ENCODE data around the gene SEC24A.
"Not testable (repeated sequence)": the region's sequence is repeated elsewhere in the genome, so short reads cannot be mapped to it uniquely, and the experiment has no call there.

SEC24A gene

DNA sequence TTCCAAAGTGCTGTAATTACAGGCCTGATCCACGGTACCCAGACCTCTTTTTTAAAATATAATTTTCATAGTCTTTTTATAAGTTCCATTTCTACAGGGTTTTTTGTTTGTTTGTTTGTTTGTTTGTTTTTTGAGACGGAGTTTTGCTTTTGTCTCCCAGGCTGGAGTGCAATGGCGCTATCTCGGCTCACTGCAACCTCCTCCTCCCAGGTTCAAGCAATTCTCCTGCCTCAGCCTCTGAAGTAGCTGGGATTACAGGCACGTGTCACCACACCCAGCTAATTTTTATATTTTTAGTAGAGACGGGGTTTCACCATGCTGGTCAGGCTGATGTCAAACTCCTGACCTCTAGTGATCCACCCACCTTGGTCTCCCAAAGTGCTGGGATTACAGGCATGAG, 2.1 kb downstream of the SEC24A start:
- not testable (repeated sequence) for H3K9ac ChIP-seq (ENCODE audit: low read depth, low read length); H3K27ac ChIP-seq (ENCODE audit: low read depth, low read length); H3K4me1 ChIP-seq (ENCODE audit: control insufficient read depth, insufficient read depth, low read length); H3K36me3 ChIP-seq (ENCODE audit: control insufficient read depth, insufficient read depth, low read length); H3K9me3 ChIP-seq (ENCODE audit: control insufficient read depth, insufficient read depth, low read length); H3K27me3 ChIP-seq (ENCODE audit: control insufficient read depth, insufficient read depth, low read length)
- peak overlapping the region; percentile 94; the same call in 1 of the 2 replicates for H3K4me3 ChIP-seq (ENCODE audit: low read depth, low read length)

DNA sequence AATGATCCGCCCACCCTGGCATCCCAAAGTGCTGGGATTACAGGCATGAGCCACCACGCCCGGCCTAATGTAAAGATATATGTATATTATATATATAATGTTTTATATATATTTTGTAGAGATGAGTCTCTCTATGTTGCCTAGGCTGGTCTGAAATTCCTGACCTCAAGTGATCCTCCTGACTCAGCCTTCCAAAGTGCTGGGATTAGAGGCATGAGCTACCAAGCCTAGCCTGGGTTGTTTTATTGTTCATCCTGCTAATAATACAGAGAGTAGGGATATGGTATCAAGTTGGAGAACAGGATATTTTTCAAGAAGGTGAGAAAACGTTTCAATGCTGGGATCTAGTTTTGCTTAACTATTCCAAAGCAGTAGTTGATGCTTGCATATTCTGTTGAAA, 2.9 kb downstream of the SEC24A start:
- H3K9ac ChIP-seq (ENCODE audit: low read depth, low read length), result no peak overlapping the region
- no peak overlapping the region for H3K4me3 ChIP-seq (ENCODE audit: low read depth, low read length)
- peaks cover 7% of the 10 kb centered on the region; the same call in 1 of the 2 replicates for H3K4me1 ChIP-seq (ENCODE audit: control insufficient read depth, insufficient read depth, low read length)
- H3K36me3 ChIP-seq (ENCODE audit: control insufficient read depth, insufficient read depth, low read length), result 0 out of 2 replicates have a peak, but pooled peaks cover 3% of the 10 kb centered on the region
- H3K27me3 ChIP-seq (ENCODE audit: control insufficient read depth, insufficient read depth, low read length), result no peaks in the 10 kb centered on the region
- H3K27ac ChIP-seq (ENCODE audit: low read depth, low read length), result no peak overlapping the region
- H3K9me3 ChIP-seq (ENCODE audit: control insufficient read depth, insufficient read depth, low read length), result no peaks in the 10 kb centered on the region

DNA sequence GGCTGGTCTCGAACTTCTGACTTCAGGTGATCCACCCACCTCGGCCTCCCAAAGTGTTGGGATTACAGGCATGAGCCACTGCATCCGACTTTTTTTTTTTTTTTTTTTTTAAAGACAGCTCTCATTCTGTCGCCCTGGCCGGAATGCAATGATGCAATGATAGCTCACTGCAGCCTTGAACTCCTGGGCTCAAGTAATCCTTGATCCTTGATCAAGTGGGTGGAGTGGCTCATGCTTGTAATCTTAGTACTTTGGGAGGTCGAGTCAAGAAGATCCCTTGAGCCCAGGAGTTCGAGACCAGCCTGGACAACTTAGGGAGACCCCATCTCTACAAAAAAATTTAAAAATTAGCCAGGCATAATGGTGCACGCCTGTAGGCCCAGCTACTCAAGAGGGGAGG, 8.1 kb downstream of the SEC24A start:
- Histone ChIP-seq H3K4me3 (ENCODE audit: low read depth, low read length) (no peak overlapping the region), H3K4me1 (ENCODE audit: control insufficient read depth, insufficient read depth, low read length) (no peaks in the 10 kb centered on the region), H3K27ac (ENCODE audit: low read depth, low read length) (no peak overlapping the region), H3K27me3 (ENCODE audit: control insufficient read depth, insufficient read depth, low read length) (no peaks in the 10 kb centered on the region), H3K36me3 (ENCODE audit: control insufficient read depth, insufficient read depth, low read length) (peaks cover 11% of the 10 kb centered on the region), H3K9ac (ENCODE audit: low read depth, low read length) (no peak overlapping the region), H3K9me3 (ENCODE audit: control insufficient read depth, insufficient read depth, low read length) (no peaks in the 10 kb centered on the region)

DNA sequence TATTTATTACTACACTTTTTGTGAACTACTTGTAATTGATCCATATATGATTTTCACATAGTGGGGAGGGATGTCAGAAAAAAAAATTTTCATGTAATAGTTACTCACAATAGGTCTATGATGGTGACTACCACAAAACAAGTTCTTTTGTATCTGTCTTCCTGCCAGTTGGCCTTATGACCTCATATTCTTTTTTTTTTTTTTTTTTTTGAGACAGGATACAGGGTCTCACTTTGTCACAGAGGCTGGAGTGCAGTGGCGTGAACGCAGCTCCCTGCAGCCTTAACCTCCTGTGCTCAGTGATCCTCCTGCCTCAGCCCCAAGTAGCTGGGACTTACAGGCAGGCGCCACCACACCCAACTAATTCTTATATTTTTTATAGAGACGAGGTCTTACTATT, 10.9 kb downstream of the SEC24A start:
- Histone ChIP-seq H3K4me3 (ENCODE audit: low read depth, low read length) (no peak overlapping the region), H3K9ac (ENCODE audit: low read depth, low read length) (no peak overlapping the region), H3K4me1 (ENCODE audit: control insufficient read depth, insufficient read depth, low read length) (no peaks in the 10 kb centered on the region), H3K9me3 (ENCODE audit: control insufficient read depth, insufficient read depth, low read length) (no peaks in the 10 kb centered on the region), H3K36me3 (ENCODE audit: control insufficient read depth, insufficient read depth, low read length) (peaks cover 29% of the 10 kb centered on the region), H3K27me3 (ENCODE audit: control insufficient read depth, insufficient read depth, low read length) (no peaks in the 10 kb centered on the region), H3K27ac (ENCODE audit: low read depth, low read length) (no peak overlapping the region)

DNA sequence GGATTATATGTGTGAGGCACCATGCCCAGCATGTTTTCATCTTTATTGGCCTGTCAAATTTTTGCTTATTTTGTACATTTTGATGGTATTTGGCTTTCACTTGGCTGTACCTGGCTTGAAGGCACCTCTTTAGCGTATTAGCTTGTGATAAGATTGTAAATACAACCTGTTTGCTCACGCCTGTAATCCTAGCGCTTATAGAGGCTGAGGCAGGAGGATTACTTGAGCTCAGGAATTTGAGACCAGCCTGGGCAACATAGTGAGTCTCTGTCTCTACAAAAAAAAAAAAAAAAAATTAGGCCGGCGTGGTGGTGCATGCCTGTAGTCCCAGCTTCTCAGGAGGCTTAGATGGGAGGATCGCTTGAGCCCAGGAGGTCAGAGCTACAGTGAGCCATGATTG, 11.3 kb downstream of the SEC24A start:
- no peaks in the 10 kb centered on the region for H3K27me3 ChIP-seq (ENCODE audit: control insufficient read depth, insufficient read depth, low read length)
- peaks cover 29% of the 10 kb centered on the region for H3K36me3 ChIP-seq (ENCODE audit: control insufficient read depth, insufficient read depth, low read length)
- H3K9ac ChIP-seq (ENCODE audit: low read depth, low read length), result no peak overlapping the region
- no peak overlapping the region for H3K27ac ChIP-seq (ENCODE audit: low read depth, low read length)
- no peaks in the 10 kb centered on the region for H3K9me3 ChIP-seq (ENCODE audit: control insufficient read depth, insufficient read depth, low read length)
- H3K4me1 ChIP-seq (ENCODE audit: control insufficient read depth, insufficient read depth, low read length), result no peaks in the 10 kb centered on the region
- H3K4me3 ChIP-seq (ENCODE audit: low read depth, low read length), result no peak overlapping the region

DNA sequence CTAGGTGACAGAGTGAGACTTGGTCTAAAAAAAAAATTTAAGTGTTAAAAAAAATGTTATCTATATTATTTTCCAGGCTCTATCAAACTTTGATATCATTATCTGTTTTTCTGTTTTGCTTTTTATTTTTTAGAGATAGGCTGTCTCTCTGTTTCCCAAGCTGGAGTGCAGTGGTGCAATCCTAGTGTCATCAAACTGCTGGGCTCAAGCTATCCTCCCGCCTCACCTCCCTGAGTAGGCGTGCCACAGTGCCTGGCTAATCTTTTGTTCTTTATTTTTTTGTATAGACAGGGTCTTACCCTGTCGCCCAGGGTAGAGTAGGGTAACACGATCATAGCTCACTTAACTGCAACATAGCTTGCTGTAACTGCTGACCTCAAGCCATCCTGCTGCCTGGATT, 14.4 kb downstream of the SEC24A start:
- Histone ChIP-seq H3K36me3 (ENCODE audit: control insufficient read depth, insufficient read depth, low read length) (peaks cover 43% of the 10 kb centered on the region), H3K4me3 (ENCODE audit: low read depth, low read length) (no peak overlapping the region), H3K27me3 (ENCODE audit: control insufficient read depth, insufficient read depth, low read length) (no peaks in the 10 kb centered on the region), H3K4me1 (ENCODE audit: control insufficient read depth, insufficient read depth, low read length) (no peaks in the 10 kb centered on the region), H3K9me3 (ENCODE audit: control insufficient read depth, insufficient read depth, low read length) (no peaks in the 10 kb centered on the region), H3K9ac (ENCODE audit: low read depth, low read length) (no peak overlapping the region), H3K27ac (ENCODE audit: low read depth, low read length) (no peak overlapping the region)

DNA sequence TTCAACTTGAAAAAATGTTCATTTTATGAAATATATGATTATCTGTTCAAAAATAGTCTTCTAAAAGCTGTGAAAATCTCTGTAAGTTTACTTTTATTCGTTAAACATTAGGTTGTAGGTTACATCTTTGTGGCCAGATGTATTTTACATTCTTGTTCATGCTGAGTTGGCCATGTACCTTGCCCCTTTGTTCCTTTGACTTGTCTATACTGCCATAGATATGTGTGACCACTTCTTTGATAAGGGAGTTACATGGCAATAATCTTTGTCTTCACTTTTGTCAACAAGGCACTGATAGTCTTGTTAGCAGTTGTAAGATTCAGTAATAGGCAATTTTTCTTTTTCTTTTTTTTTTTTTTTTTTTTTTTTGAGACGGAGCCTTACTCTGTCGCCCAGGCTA, 15.9 kb downstream of the SEC24A start:
- Histone ChIP-seq H3K4me3 (ENCODE audit: low read depth, low read length) (no peak overlapping the region), H3K36me3 (ENCODE audit: control insufficient read depth, insufficient read depth, low read length) (peaks cover 46% of the 10 kb centered on the region), H3K9ac (ENCODE audit: low read depth, low read length) (no peak overlapping the region), H3K9me3 (ENCODE audit: control insufficient read depth, insufficient read depth, low read length) (no peaks in the 10 kb centered on the region), H3K27me3 (ENCODE audit: control insufficient read depth, insufficient read depth, low read length) (no peaks in the 10 kb centered on the region), H3K4me1 (ENCODE audit: control insufficient read depth, insufficient read depth, low read length) (no peaks in the 10 kb centered on the region), H3K27ac (ENCODE audit: low read depth, low read length) (no peak overlapping the region)

DNA sequence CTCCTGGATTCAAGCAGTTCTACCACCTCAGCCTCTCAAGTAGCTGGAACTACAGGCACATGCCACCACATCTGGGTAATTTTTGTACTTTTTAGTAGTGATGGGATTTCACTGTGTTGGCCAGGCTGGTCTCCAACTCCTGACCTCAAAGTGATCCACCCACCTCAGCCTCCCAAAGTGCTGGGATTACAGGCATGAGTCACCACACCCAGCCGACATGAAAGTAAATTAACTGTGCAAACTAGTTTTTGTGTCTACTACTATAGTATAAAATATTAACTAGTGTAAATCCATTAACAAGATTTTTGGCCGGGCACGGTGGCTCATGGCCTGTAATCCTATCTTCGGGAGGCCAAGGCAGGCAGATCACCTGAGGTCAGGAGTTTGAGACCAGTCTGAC, 25.0 kb downstream of the SEC24A start:
- H3K4me1 ChIP-seq (ENCODE audit: control insufficient read depth, insufficient read depth, low read length); H3K9ac ChIP-seq (ENCODE audit: low read depth, low read length); H3K9me3 ChIP-seq (ENCODE audit: control insufficient read depth, insufficient read depth, low read length); H3K27me3 ChIP-seq (ENCODE audit: control insufficient read depth, insufficient read depth, low read length); H3K4me3 ChIP-seq (ENCODE audit: low read depth, low read length); H3K27ac ChIP-seq (ENCODE audit: low read depth, low read length): not testable (repeated sequence)
- H3K36me3 ChIP-seq (ENCODE audit: control insufficient read depth, insufficient read depth, low read length), result peaks cover 77% of the 10 kb centered on the region

DNA sequence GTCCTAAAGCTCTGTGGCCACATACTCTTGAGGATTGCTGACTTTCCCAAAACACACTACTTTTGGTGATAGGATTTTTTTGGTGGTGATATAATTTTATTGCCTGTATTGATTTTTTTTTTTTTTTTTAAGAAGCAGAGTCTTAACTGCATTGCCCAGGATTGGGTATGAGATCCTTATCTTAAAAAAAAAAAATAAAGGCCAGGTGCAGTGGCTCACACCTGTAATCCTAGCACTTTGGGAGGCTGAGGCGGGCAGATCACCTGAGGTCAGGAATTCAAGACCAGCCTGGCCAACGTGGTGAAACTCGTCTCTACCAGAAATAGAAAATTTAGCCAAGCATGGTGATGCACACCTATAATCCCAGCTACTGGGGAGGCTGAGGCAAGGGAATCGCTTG, 28.8 kb downstream of the SEC24A start:
- H3K9ac ChIP-seq (ENCODE audit: low read depth, low read length); H3K9me3 ChIP-seq (ENCODE audit: control insufficient read depth, insufficient read depth, low read length); H3K27ac ChIP-seq (ENCODE audit: low read depth, low read length); H3K4me1 ChIP-seq (ENCODE audit: control insufficient read depth, insufficient read depth, low read length); H3K27me3 ChIP-seq (ENCODE audit: control insufficient read depth, insufficient read depth, low read length); H3K4me3 ChIP-seq (ENCODE audit: low read depth, low read length): not testable (repeated sequence)
- peaks cover 89% of the 10 kb centered on the region for H3K36me3 ChIP-seq (ENCODE audit: control insufficient read depth, insufficient read depth, low read length)

DNA sequence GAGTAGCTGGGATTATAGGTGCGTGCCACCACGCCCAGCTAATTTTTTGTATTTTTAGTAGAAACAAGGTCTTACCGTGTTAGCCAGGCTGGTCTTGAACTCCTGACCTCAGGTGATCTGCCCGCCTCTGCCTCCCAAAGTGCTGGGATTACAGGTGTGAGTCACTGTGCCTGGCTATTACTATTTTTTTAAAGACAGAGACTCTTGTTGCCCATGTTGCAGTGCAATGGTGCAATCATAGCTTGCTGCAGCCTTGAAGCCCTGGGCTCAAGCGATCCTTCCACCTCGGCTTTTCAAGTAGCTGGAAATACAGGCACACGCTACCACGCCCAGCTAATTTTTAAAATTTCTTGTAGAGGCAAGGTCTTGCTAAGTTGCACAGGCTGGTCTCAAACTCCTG, 41.6 kb downstream of the SEC24A start:
- not testable (repeated sequence) for H3K4me3 ChIP-seq (ENCODE audit: low read depth, low read length); H3K27ac ChIP-seq (ENCODE audit: low read depth, low read length); H3K9me3 ChIP-seq (ENCODE audit: control insufficient read depth, insufficient read depth, low read length); H3K4me1 ChIP-seq (ENCODE audit: control insufficient read depth, insufficient read depth, low read length); H3K27me3 ChIP-seq (ENCODE audit: control insufficient read depth, insufficient read depth, low read length); H3K9ac ChIP-seq (ENCODE audit: low read depth, low read length)
- peaks cover 86% of the 10 kb centered on the region for H3K36me3 ChIP-seq (ENCODE audit: control insufficient read depth, insufficient read depth, low read length)

DNA sequence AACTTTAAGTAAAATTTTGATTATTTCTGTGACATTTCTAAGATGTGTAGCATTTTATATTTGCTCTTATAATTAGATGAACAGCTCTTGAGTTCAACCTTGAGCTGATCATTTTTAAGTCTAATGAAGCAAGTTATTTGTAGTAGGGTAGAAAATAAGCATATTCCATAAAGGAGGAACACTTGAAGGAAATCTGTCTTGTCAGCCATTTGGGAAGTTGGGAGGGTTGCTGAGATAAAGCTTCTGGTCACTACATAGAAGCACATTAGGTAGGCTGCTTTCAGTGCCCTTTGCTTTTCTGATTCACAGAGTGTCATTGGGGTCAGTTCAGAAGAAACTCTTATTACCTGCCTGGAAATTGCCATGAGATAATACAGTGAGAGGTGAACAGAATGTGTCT, 44.1 kb downstream of the SEC24A start:
- H3K4me3 ChIP-seq (ENCODE audit: low read depth, low read length), result no peak overlapping the region
- peaks cover 74% of the 10 kb centered on the region for H3K36me3 ChIP-seq (ENCODE audit: control insufficient read depth, insufficient read depth, low read length)
- no peaks in the 10 kb centered on the region for H3K9me3 ChIP-seq (ENCODE audit: control insufficient read depth, insufficient read depth, low read length)

DNA sequence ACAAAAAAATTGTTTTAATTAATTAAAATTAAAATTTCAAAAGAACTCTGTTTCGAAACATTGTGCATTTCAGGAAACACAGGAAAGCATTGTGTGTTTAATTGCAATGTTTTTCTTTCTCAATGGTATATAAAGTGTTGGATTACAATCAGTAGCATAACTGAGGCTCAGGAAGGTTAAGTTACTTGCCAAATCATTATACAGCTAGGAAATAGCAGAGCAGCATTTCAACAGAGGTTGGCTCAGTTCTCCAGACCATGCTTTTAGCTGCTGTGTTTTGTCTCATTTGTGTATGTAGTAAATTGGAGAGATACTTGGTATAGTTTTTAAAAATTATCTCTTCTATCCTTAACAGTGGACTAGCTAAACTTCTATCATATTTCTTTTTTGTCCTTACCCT, 59.7 kb downstream of the SEC24A start:
- no peak overlapping the region for H3K4me3 ChIP-seq (ENCODE audit: low read depth, low read length)
- no peaks in the 10 kb centered on the region for H3K9me3 ChIP-seq (ENCODE audit: control insufficient read depth, insufficient read depth, low read length)
- no peaks in the 10 kb centered on the region for H3K27me3 ChIP-seq (ENCODE audit: control insufficient read depth, insufficient read depth, low read length)
- H3K9ac ChIP-seq (ENCODE audit: low read depth, low read length), result no peak overlapping the region
- H3K36me3 ChIP-seq (ENCODE audit: control insufficient read depth, insufficient read depth, low read length), result peaks cover 76% of the 10 kb centered on the region
- no peaks in the 10 kb centered on the region for H3K4me1 ChIP-seq (ENCODE audit: control insufficient read depth, insufficient read depth, low read length)
- H3K27ac ChIP-seq (ENCODE audit: low read depth, low read length), result no peak overlapping the region

More for the DNA sequence above, 44.1 kb downstream of the SEC24A start:
- H3K27ac ChIP-seq (ENCODE audit: low read depth, low read length), result no peak overlapping the region
- H3K4me1 ChIP-seq (ENCODE audit: control insufficient read depth, insufficient read depth, low read length), result no peaks in the 10 kb centered on the region
- no peak overlapping the region for H3K9ac ChIP-seq (ENCODE audit: low read depth, low read length)
- H3K27me3 ChIP-seq (ENCODE audit: control insufficient read depth, insufficient read depth, low read length), result no peaks in the 10 kb centered on the region

Measured in HUES48 (cell line).